T-helper 2 cell (primary cell): Measurements from ENCODE around the gene OXCT2.

Experiments
- DNase-seq, 5 experiments: peaks; one replicate each; pipeline versions ENCODE4 v3.0.0 to v3.0.0-alpha.2; 2012 to 2022

The OXCT2 gene

DNA sequence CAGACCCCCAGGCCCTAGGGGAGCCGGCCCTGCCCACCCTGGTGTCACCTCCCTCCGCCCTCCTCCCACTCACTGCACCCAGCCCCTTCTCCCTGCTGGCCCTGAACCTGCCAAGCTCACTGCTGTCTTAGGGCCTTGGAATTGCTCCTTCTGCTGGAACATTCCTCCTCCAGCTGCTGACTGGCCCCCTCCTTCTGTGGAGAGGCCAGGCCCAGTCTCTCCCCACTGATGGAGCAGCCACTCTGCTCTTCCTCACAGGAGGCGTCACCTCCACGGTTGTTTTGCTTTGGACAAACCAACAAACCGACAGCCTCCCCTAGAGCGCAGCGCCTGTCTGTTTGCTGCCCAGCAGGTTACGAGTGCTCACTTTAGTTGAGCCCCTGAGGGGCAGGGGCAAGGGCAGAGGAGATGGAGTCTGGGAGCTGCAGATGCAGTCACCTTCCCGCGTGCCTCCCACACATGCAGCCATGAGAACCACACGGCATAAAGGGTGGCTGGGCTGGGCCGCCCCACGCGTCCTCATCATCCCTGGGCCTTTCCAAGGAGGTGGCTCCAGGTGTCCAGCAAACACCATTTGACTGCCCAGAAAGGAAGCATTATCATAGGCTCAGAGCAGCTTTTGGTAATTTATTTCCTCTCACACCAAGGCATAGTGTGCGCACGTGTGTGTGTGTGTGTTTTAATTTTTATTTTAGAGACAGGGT lies 9.4 kb downstream of the OXCT2 start:
- no peak for DNase-seq

DNA sequence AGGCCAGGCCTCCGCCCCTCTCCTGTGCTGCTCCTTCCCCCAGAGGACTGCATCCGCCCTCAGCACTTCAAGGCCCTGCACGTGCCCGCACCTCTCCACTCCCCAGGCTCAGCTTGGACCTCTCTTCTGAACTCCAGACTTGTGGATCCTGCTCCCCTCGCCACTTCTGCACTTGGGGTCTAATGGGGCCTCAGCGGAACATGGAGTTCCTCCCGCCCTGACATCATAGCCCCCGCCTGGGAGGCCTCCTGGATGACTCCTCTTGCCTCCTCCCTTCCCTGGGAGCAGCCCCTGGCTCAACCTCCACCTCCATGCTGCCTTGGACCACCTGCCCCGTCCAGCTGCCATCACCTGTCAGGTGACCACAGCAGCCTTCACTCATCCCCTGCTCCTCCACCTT lies 10.1 kb downstream of the OXCT2 start:
- DNase-seq, result no peak

DNA sequence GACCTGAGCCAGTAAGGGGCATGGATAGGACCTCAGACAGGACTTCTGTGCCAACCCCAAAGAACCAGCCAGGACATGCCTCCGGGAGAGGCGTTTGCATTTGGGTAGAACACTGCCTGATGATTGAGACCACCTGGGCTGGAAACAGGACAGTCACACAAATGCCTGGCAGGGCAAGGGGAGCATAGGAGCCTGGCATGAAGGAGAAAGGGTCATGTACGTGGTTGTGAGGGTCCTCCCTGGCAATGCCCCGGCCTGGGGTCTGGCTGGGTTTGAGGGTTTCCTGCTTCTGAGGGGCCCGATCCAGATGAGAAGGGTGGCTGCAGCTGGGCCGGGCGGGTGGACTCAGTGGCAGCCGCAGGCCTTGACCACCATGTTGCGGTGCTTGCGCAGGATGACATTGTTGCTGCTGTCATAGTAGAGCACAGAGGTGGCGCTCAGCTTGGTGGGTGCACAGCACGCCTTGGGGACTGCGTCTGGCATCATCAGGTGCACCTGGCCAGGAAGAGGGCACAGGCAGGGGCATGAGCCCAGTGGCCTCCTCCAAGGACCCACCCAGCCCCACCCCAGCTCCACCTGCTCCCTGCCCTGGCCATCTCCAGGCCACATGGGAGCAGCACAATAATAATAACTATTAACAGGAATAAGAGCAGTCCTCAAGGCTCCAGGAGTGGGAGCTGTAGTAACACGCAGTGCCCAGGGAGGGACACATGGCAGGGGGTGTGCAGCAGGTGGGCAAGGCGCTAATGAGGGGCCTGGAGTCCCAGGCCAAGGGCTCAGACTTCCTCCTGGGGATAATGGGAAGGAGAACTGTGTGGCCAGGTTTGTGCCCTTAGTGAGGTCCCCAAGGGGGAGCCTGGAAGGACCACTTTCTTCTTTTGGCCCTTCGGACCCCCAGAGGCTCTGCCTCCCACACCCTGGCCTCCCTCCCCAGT lies 10.8 kb downstream of the OXCT2 start:
- DNase-seq, result no peak

DNA sequence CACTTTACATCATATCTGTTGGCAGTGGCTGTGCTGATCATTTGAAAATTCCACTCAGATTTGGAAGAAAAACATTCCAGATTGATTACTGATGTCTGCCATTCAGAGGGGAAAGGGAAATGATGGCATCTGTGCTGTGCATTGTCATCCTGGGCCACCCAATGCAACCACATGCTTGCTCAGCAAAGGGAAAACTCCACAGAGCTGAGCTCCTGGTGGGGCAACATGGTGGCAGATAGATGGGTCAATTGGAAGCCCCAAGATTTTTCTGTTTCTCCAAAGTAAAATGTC lies 11.8 kb downstream of the OXCT2 start:
- no peak for DNase-seq

DNA sequence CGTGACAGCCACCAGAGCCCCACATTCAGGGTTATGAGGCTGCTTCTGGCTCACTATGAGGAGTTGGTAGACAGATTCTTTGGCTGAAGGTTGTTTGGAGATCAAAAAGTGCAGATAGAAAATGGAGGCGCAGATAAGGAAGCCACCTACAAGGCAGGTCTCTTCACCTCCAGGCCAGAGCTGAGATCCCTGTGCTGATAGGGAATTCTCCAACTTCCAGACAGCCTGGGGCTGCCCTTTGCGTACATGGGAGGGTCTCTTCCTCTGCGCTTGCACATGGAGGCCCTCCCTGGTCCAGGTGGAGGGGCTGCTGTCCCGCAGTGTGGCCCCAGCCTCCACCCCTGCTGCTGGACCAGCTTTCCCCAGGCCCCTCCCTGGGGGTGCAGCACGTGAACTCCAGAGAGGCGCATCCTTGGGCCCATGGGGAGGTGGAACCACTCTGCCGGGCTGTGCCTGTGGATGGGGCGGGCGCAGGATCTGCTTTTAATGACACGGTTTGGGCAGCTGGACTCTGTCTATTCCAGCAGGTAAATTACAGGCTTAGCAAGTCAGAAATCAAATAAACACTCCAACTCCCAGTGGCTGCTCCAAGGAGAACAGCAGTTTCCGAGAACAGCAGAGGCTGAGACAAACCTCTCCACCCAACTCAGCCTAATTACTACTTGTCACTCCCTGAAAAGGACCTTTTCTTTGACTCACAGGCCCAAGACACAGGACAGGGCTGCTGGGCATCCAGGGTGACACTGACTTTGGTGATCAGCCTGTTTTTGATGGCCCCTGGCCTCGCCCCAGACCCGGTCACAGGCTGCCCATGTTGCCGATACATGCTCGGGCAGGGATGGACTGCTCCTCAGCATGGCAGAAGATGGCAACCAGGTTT lies 12.4 kb downstream of the OXCT2 start:
- DNase-seq, result no peak

DNA sequence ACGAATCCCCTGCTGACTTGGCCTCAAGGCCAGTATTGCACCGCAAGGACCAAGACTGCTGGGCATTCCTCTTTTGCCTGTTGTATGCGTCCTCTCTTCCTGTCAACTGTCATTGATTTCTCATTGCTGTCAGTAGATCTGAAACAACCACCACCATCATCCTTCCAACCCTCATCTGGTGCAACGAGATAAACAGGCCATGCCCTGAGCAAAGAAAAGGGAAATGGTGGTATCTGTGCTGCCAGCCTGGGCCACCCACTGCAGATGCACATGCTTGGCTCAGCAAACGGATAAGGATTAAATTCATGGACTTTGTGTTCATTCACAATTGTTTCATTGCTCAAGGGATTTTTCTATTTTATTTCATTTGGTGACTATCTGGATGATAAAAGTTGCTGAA lies 13.6 kb downstream of the OXCT2 start:
- no peak for DNase-seq

DNA sequence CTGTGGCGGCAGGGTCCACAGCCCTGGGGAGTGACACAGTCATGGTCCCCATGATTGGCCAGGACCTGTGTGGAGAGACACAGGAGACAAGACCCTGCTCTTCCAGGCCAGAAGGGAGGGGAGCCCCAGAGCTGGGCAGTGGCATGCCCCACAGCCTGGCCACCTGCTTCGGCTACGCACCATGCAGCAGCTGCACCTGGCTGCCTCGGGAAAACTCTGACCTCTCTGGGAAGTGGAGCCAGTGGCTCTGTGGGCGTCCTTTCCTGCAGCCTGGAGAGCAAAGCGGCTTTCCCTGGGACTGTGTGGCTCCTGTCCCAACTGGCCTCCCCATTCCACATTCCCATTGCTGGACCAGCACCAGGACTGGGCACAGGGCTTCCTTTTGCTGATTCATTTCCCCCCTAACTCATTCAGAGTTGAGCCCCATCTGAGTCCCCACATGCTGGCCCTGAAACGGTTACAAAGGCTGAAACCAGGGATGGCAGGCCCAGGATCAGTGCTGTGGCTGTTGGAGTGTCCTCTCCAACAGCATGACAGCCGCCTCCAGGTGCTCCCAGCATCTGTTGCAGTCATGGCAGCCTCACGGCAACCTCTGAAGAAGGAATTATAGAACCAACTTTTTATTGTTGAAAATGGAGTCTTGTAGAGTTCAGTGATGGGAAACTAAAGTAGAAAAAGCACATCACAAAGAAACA lies 15.0 kb downstream of the OXCT2 start:
- DNase-seq, result no peak

DNA sequence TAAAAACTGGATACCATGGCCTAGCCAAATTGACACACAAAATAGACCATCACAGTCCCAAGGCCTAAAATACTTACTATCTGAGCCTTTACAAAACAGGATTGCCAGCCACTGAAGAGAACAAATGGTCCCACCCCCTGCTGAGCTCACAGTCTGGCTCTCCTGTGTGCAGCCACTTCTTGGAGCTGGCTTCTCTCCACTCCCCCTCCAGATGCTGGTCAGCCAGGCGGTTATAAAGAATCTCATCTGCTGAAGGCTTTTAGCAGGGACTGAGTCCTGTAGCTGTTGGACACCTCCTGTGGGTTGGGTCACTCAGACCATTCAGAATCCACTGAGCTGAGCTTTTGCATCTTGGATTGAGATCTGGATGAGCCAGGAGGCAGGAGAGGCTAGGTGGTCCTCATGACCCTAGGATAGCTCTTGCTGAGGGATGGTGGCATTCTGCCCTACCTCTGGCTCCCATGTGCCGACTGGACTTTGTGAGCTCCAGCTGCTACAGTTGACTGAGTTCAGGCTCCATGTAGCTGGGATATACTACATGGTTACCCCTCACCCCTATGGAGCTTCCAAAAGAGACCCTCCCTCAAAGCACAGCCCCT lies 16.1 kb downstream of the OXCT2 start:
- DNase-seq, result no peak

DNA sequence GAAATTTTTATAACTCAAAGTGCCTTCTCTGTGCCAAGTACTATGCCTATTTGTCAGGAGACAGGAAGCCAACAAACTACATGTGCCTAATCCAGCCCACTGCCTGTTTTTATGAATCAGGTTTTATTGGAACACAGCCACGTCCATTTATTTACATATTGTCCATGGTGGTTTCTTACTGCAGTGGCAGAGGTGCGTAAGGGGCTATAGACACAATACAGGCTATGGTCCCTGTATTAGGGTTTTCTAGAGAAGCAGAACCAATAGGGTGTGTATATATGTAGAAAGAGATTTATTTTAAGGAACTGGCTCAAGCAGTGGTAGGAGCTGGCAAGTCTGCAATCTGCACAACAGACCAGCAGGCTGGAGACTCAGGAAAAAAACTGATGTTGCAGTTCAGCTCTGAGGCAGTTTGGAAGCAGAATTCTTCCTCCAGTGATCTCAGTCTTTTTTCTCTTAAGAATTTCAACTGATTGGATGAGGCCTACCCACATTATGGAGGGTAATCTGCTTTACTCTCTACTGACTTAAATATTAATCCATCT lies 17.1 kb downstream of the OXCT2 start:
- no peak for DNase-seq

DNA sequence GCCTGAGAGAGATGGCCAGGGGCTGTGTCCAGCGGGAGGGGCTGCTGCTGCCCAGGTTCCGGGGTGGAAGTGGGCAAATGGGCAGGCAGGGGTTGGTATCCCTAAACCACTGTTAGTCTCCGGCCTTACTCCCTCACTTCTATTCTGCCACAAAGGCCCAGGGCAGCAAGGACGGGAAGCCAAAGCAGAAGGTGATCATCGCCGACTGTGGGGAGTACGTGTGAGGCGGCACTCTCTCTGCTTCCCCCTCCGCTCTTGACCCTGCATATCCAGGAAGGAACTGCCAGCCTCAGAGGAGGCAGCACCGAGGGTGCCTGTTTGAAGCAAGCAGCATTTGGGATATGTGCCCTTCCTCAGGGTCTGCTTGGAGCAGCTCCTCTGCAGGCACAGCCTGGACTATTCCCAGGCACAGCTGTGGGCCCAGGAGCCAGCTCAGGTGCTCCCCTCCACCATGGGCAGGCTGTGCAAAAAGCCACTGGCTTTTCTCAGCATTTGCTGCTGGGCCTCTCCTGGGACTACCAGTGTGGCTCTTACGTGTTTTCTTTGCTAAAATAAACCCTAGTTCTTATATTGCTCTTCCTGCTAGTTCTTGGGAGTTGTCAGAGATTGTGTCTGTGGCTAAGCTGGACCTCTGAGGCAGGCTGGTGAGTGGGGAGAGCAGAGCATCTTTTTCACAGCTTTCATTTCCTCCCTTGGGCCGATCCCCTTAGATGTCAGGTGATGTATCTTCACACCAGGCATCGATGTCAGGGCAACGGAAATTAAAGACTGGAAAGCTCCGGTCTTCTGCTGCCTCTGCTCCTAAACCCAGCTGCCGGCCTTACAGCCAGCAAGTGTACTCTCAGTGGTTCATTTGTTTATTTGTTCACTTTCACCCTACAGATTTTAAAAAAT lies 17.8 kb downstream of the OXCT2 start:
- no peak for DNase-seq

DNA sequence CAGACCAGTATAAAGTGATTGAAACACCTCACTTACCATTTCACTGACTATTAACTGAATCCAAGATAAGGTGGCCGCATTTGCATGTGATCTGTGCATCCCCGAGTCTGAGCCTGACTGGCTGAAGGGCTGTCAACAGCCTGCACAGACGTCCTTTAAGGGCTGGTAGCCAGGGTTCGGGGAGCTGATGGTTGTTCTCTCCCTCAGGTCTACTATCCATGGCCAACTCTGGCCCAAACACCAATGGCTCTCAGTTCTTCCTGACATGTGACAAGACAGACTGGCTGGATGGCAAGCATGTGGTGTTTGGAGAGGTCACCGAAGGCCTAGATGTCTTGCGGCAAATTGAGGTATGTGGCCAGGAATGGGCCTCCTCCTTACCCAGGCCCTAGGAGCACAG lies 18.4 kb downstream of the OXCT2 start:
- DNase-seq, result no peak

DNA sequence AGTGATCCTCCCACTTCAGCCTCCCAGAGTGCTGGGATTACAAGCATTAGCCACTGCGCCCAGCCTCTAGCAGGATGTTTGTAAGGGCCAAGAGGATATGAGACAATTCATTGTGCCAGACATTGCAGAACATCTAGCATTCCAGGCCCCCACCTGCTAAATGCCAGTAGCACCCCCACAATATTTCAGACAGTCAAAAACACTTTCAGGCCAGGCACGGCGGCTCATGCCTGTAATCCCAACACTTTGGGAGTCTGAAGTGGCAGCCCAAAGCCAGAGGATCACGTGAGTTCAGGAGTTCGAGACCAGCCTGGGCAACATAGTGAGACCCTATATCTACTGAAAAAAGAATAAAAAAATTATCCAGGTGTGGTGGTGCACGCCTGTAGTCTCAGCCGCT lies 19.6 kb downstream of the OXCT2 start:
- no peak for DNase-seq

DNA sequence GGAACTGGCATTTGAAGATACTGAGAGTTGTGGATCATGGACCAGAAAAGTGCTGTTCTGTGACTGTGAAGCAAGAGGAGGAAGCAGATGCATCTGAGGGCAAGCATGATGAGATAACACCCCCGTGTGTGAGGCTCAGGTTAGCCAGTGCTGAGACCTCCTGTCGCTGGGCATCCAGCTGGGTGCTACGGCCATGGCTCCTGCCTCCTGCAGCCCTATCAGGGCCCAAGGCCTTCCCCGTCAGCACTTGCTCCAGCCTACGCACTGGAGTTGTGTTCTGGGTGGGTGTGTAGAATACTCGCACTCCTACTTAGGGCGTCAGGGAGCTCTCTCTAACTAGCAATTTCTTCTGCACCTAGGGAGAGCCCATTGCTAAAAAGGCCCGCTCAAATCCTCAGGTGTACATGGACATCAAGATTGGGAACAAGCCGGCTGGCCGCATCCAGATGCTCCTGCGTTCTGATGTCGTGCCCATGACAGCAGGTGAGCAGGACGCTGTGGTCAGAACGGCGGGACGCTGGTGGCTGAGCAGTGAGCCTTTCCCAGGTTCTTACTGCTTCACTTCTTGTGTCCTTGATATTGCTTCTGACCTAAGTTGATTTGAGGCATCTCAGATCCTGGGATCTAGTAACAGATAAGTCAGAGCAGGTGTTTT lies 26.0 kb downstream of the OXCT2 start:
- DNase-seq, result no peak

DNA sequence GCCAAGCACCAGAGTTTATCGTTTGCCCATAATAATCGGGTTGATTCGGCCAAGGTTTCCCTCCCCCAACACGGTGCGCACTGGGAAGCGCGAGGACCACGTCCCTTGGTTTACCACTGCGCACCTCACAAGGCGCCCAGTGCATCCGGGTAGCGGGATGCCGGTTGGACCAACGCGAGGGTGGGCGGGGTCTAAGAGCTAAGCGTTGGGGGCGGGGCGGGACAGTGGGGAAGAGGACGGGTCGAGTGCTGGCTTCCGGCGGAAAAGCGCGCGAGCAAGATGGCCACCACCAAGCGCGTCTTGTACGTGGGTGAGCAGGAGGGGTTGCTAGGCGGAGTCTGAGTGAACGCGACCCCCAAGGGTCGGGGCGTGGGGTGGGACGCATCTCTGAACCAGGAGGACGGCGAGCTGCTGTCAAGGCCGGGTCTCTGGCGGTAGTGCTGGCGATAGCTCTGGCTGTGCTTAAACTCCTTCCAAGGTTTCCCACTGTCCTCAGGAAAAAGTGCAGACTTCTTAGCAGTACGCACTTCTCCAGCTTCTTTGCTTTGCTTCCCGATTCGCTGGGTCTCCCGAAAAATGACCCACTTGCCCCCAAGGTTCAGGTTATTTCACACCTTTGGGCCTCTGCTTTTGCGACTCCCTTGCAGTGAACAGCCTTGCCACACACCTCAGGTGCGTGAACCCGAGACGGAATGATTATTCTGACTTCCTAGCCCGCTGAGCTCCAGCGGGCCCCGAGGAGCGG lies 32.4 kb downstream of the OXCT2 start, which contains the start of gene PPIE:
Gene PPIE, plus strand, starts transcription at position 261 of the 745 bp plus-strand sequence. Its CDS starts 19 bp downstream, at position 280.
- DNase-seq, result peak; percentile 71 to 97 (median 84)

DNA sequence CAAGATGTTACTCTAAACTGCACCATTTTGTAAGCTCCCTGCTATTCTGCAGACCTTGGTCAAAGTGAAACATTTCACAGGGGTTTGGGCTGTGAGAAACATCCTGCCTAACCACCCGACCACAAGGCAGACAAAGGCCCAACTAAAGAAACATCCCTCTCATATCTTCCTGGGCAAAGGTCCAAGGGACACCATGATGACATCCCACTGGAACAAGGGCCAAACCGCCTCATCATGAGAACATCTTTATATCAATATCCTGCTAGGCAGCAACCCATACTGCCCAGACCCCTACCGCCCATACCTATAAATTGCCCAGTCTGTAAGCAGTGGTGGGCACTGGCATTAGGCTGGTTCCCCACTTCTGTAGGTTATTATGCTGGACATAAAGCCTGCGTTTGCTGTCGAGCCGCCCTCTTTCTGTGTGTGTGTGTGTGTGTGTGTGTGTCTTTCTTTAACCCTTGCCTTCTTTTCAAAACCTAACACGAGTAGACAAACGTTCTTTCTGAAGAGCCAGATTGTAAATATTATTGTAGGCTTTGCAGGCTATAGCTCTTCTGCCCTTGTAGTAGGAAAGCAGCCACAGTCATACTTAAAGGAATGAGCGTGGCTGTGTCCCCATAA lies 33.5 kb downstream of the OXCT2 start:
- peak in 1 of 5 experiments; percentile 71 for DNase-seq

DNA sequence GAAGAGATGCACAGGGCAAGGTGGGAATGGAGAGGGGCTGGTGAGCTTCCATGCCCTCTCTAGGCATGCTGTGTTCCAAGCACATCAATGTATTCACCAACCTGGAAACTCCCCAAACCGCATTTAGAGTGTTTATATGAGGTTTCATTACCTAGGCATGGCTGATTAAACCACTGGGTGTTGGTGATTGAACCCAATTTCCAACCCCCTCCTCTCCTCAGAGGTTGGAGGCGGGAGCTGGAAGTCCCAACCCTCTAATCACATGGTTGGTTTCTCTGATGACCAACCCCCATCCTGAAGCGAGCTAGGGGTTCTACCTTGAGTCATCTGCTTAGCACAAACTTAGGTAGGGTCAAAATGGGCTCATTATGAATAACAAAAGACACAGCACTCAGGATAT lies 35.4 kb downstream of the OXCT2 start:
- DNase-seq, result no peak

DNA sequence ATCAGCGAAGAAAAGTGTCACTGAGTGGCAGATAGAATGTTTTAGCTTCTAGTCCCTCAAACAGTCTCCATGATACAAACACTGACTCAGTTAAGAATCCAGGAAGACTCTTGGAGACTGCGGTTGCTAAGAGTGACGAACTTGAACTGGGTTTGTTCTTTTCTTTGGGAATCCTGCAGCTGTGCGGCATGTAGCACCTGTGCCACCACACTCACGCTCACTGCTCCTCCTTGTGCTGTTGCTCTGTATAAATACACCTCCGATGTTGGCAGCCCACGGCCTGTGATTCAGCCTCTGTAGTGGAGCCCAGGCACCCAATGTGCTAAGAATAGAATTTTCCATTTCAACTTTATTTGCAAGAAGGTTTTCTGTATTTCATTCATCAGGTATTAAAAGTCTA lies 38.0 kb downstream of the OXCT2 start:
- DNase-seq, result no peak

DNA sequence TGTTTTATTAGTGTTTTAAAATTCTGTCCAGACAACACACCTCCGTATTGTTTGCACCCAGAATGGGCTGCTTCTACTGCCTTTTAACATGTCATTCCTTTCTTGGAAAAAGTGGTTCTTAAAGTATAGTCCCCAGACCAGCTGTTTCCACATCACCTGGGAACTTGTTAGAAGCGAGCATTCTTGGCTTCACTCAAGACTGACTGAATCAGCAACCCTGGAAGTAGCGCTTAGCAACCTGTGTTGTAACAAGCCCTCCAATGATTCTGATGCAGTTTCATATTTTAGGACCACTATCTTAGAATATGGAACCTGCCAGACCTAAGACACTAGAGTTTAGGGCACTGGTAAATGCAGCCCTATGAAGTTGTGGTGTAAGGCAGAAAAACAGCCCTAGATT lies 38.4 kb downstream of the OXCT2 start:
- DNase-seq, result no peak

DNA sequence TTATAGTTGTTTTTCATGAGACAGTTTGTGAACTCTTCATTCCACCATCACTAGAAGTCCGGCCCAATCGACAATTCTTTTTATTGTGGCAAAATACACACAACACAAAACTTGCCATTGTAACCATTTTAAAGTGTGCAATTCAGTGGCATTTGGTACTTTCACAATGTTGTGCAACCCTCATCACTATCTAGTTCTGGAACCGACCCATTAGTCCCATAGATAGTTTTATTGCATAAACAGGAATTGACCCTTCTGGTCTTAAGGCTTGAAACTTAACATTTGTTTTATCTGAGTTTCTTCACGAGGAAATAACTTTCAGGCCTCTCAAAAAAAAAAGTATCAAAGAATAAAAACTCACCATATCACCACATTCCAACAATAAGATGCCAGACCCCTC lies 41.3 kb downstream of the OXCT2 start:
- no peak for DNase-seq
